ENCODE results near the gene CRY2. TPM values are rescaled to one million over a fixed set of nuclear protein-coding genes. Genes with fewer than 3 reads are reported as not detected.

Gene CRY2
- total RNA-seq, 6 donors from 2014 or later, result 51.1 to 103 (median 63.2) TPM

DNA sequence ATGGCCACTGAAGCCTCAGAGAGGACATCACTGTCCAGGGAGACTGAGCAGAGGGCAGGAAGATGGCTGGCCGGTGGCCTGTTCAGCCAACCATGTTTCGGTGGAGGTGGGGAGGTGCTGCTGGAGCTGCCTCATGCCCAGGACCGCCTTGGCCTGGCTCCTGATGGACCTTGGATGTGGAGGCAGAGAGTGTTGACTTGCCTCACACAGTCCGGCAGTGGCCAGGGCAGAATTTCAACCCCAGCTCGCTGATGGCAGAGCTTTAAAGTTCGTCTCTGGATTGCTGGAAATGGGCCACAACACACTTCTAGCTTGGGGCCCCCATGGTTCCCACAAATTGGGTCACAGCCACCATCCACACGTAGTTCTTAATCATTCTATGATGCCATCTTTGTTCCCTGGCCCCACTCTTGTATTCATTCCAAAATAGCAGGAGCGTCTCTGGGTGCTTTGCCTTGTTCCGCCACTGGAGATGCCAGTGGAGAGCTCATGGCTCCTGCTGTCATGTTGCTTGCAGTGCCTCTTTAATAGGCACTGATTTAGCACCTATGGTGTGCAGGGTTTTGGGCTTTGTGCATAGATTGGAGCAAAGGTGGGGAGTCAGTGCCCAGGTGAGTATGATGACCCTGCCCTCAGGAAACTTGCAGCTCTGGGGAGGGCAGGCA lies 43.7 kb downstream of the CRY2 start:
- TF ChIP-seq EP300 (IDR thresholded peaks at IDR 0.05) (no peak), POLR2A (IDR thresholded peaks at IDR 0.05) (no peak)
- TF ChIP-seq, protein P1, sequence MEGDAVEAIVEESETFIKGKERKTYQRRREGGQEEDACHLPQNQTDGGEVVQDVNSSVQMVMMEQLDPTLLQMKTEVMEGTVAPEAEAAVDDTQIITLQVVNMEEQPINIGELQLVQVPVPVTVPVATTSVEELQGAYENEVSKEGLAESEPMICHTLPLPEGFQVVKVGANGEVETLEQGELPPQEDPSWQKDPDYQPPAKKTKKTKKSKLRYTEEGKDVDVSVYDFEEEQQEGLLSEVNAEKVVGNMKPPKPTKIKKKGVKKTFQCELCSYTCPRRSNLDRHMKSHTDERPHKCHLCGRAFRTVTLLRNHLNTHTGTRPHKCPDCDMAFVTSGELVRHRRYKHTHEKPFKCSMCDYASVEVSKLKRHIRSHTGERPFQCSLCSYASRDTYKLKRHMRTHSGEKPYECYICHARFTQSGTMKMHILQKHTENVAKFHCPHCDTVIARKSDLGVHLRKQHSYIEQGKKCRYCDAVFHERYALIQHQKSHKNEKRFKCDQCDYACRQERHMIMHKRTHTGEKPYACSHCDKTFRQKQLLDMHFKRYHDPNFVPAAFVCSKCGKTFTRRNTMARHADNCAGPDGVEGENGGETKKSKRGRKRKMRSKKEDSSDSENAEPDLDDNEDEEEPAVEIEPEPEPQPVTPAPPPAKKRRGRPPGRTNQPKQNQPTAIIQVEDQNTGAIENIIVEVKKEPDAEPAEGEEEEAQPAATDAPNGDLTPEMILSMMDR (IDR thresholded peaks at IDR 0.05), result no peak

DNA sequence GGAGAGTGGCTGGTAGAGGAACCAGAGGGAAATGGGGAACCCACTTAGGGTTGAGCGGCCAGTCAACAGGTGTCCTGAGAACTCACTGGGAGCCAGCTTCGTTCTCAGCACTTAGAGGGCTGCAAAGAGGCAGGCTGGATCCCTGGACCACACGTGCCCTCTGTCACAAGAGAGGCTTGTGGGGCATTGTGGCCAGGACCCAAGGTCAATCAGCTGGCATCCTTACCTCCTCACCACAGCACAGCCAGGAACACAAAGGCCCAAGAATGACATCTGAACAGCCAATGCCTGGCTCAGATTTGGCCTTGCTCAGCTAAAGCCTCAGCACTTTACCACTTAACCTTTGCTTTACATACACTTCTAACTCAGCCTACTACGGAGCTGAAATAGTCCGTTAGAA lies 45.6 kb downstream of the CRY2 start:
- H3K27ac ChIP-seq, result no peak overlapping the region
- no peak for DNase-seq
- H3K9me3 ChIP-seq, result no peaks in the 10 kb centered on the region
- no peak for ATAC-seq (ENCODE audit: low FRiP score in 2 of 2)
- 79 to 85% methylated on average over 4 to 5 of the region's 5 CpGs for WGBS, 2 donors
- H3K36me3 ChIP-seq, result no peaks in the 10 kb centered on the region
- no peaks in the 10 kb centered on the region for H3K4me1 ChIP-seq
- TF ChIP-seq EP300 (IDR thresholded peaks at IDR 0.05) (no peak), POLR2A (IDR thresholded peaks at IDR 0.05) (no peak), POLR2AphosphoS5 (IDR thresholded peaks at IDR 0.05) (no peak)
- TF ChIP-seq, protein P1 (IDR thresholded peaks at IDR 0.05), result no peak
- no peaks in the 10 kb centered on the region for H3K27me3 ChIP-seq
- H3K4me3 ChIP-seq, result no peak overlapping the region

More for the DNA sequence above, 43.7 kb downstream of the CRY2 start:
- Histone ChIP-seq H3K36me3 (no peaks in the 10 kb centered on the region), H3K4me1 (peaks cover under 1 to 3% (median 2%) of the 10 kb centered on the region in 4 donors), H3K27ac (no peak overlapping the region), H3K9me3 (no peaks in the 10 kb centered on the region), H3K4me3 (no peak overlapping the region), H3K27me3 (peaks cover 0 to 2% (median 0%) of the 10 kb centered on the region in 4 donors)
- ATAC-seq (ENCODE audit: low FRiP score in 2 of 2), result no peak
- 86 to 87% methylated on average over 5 to 9 of the region's 9 CpGs for WGBS, 2 donors
- no peak for DNase-seq

DNA sequence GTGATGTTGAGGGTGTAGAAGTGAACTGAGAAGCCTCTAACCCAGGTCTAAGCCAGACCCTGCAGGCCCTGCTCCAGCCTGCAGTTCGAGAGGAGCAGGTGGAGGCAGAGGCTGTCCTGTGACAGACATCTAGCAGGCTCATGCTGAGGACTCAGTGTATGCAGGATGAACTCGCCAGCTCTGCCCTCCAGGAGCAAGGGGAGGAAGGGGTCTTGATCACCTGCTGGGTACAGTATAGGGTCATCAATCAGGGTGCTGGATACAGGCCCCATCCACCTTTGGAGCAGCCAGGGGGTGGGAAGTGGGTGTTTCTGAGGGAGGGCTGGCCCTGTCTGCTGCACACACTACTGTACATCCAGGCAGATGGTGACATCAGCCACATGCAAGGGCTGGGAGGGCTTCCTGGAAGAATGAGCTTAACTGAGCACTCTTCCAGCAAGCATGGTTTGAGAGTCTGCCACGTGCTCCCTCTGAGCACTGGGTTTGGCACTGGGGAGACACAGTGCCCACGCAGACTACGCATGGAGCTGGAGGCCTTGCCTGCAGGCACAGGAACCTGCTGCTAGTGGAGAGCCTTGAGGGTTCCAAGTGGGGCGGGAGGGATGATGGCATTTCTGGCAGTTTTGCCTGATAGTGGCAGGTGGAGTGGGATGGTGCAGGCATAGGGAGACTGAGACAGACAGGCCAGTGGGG lies 47.4 kb downstream of the CRY2 start:
- DNase-seq (no peak), ATAC-seq (ENCODE audit: low FRiP score in 2 of 2) (no peak)
- peaks cover 8 to 13% (median 9%) of the 10 kb centered on the region in 4 donors for H3K4me1 ChIP-seq
- peaks cover 0 to 2% (median 0%) of the 10 kb centered on the region in 4 donors for H3K27me3 ChIP-seq
- 81 to 86% methylated on average over 3 to 6 of the region's 6 CpGs for WGBS, 2 donors
- no peak overlapping the region for H3K27ac ChIP-seq
- no peaks in the 10 kb centered on the region for H3K9me3 ChIP-seq
- no peak overlapping the region for H3K4me3 ChIP-seq
- TF ChIP-seq POLR2AphosphoS5 (IDR thresholded peaks at IDR 0.05) (no peak), POLR2A (IDR thresholded peaks at IDR 0.05) (no peak), EP300 (IDR thresholded peaks at IDR 0.05) (no peak)
- TF ChIP-seq, protein P1 (IDR thresholded peaks at IDR 0.05), result no peak
- no peaks in the 10 kb centered on the region for H3K36me3 ChIP-seq

DNA sequence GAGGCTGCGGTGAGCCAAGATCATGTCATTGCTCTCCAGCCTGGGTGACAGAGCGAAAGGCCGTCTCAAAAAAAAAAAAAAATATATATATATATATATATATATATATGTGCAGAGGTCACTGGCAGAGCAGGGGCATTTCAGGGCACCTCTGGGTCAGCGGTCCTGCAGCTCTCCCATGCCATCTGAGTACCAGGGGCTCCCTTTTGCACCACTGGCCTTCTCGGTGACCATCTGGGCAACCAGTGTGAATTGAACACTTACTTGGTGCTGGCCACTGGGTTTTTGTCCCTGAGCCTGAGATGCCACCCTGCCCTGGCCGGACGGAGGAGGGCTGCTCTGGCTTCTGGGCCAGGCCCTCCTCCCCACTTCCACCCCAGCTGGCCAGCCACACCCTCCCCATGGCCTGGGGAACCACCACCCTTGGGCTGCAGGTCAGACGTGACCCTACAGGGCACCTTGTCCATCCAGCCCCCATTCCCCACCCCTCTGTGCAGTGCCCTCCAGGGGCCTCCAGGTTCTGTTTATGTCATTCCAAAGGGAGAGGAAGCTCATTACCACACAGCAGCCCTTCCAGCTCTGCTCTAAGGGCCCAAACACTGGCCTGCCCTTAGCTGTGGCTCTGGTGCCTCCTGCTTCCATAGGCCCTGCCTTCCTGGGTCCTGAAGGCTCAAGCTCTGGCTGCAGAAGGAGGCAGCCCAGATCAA lies 48.4 kb downstream of the CRY2 start:
- ATAC-seq (ENCODE audit: low FRiP score in 2 of 2) (no peak), DNase-seq (no peak)
- Histone ChIP-seq H3K4me3 (no peak overlapping the region), H3K36me3 (no peaks in the 10 kb centered on the region), H3K4me1 (peaks cover 13 to 23% (median 14%) of the 10 kb centered on the region in 4 donors), H3K9me3 (no peaks in the 10 kb centered on the region), H3K27me3 (peaks cover 0 to 2% (median 0%) of the 10 kb centered on the region in 4 donors), H3K27ac (no peak overlapping the region)
- TF ChIP-seq, protein P1 (IDR thresholded peaks at IDR 0.05), result no peak
- TF ChIP-seq POLR2A (IDR thresholded peaks at IDR 0.05) (no peak), EP300 (IDR thresholded peaks at IDR 0.05) (no peak), POLR2AphosphoS5 (IDR thresholded peaks at IDR 0.05) (no peak)
- WGBS, 2 donors, result 88 to 90% methylated on average over 7 of the region's 8 CpGs
